ENCODE data around the gene CDH19.
"Not testable (repeated sequence)": the region's sequence is repeated elsewhere in the genome, so short reads cannot be mapped to it uniquely, and the experiment has no call there.

The CDH19 gene

GRCh38 chr18:66562279-66562678, 41.6 kb downstream of the CDH19 start:
- no peak for DNase-seq (ENCODE audit: low read depth)

- DNase-seq (ENCODE audit: low read depth), result no peak
These were observed 43.8 kb downstream of the CDH19 start for GRCh38 chr18:66560094-66560493.

- no peak for DNase-seq (ENCODE audit: low read depth)
These were observed 45.1 kb downstream of the CDH19 start for GRCh38 chr18:66558773-66559172.

GRCh38 chr18:66557091-66557490, 46.8 kb downstream of the CDH19 start:
- no peak for DNase-seq (ENCODE audit: low read depth)

GRCh38 chr18:66555585-66555984, 48.3 kb downstream of the CDH19 start:
- DNase-seq (ENCODE audit: low read depth), result no peak

GRCh38 chr18:66553824-66554223, 50.1 kb downstream of the CDH19 start:
- DNase-seq (ENCODE audit: low read depth), result no peak

GRCh38 chr18:66550366-66550765, 53.5 kb downstream of the CDH19 start:
- DNase-seq (ENCODE audit: low read depth), result no peak

- no peak for DNase-seq (ENCODE audit: low read depth)
These were observed 55.1 kb downstream of the CDH19 start for GRCh38 chr18:66548747-66549146.

- no peak for DNase-seq (ENCODE audit: low read depth)
These were observed 69.8 kb downstream of the CDH19 start for GRCh38 chr18:66534110-66534509.

GRCh38 chr18:66533693-66534092, 70.2 kb downstream of the CDH19 start:
- no peak for DNase-seq (ENCODE audit: low read depth)

- DNase-seq (ENCODE audit: low read depth), result no peak
These were observed 80.5 kb downstream of the CDH19 start for GRCh38 chr18:66523219-66523991.

GRCh38 chr18:66513996-66514395, 89.9 kb downstream of the CDH19 start:
- DNase-seq (ENCODE audit: low read depth), result no peak

GRCh38 chr18:66511792-66512191, 92.1 kb downstream of the CDH19 start:
- no peak for DNase-seq (ENCODE audit: low read depth)

GRCh38 chr18:66511289-66511688, 92.6 kb downstream of the CDH19 start:
- DNase-seq (ENCODE audit: low read depth), result no peak

- DNase-seq (ENCODE audit: low read depth), result no peak
These were observed 93.4 kb downstream of the CDH19 start for GRCh38 chr18:66510357-66511045.

GRCh38 chr18:66508937-66509336, 95.0 kb downstream of the CDH19 start:
- DNase-seq (ENCODE audit: low read depth), result no peak

- DNase-seq (ENCODE audit: low read depth), result no peak
These were observed 97.7 kb downstream of the CDH19 start for GRCh38 chr18:66506178-66506577.

- DNase-seq (ENCODE audit: low read depth), result no peak
These were observed 106.5 kb downstream of the CDH19 start for GRCh38 chr18:66497351-66497750.

GRCh38 chr18:66495844-66496243, 108.0 kb downstream of the CDH19 start:
- DNase-seq (ENCODE audit: low read depth), result no peak

- no peak for DNase-seq (ENCODE audit: low read depth)
These were observed 130.0 kb downstream of the CDH19 start for GRCh38 chr18:66473882-66474281.

- not testable (repeated sequence) for DNase-seq (ENCODE audit: low read depth)
These were observed 137.7 kb downstream of the CDH19 start for GRCh38 chr18:66466184-66466583.

GRCh38 chr18:66461344-66461743, 142.5 kb downstream of the CDH19 start:
- no peak for DNase-seq (ENCODE audit: low read depth)

- no peak for DNase-seq (ENCODE audit: low read depth)
These were observed 146.6 kb downstream of the CDH19 start for GRCh38 chr18:66457245-66457644.

Data from stimulated activated CD8-positive, alpha-beta memory T cell treated with anti-CD3 and anti-CD28 coated beads, Interleukin-7, amount 100 ng/mL, for 24 hours (primary cell).